Activated B cell treated with CpG ODN at 0.5 μM for 24 hours (primary cell): ENCODE results near the gene NHEJ1. TPM values are rescaled to one million over a fixed set of nuclear protein-coding genes. Genes with fewer than 3 reads are reported as not detected.

ENCODE experiments used
- ATAC-seq: fragments of 200-7000 bp; cut with Tn5 transposase; one replicate; pipeline ENCODE4 v1.10.0; 2021; ENCODE audit warnings: low read depth, mild to moderate bottlenecking, moderate library complexity
- CTCF ChIA-PET: fragments of 350-600 bp; sonication (Branson Sonifier 250); formaldehyde crosslinking; loops from one replicate; lab custom pipeline; 2021; ENCODE audit warnings: antibody characterized with exemption; lab: Charles Lee
- POLR2A ChIA-PET: fragments of 350-600 bp; sonication (Branson Sonifier 250); formaldehyde crosslinking; loops from one replicate; lab custom pipeline; 2021; ENCODE audit warnings: antibody characterized with exemption; lab: Charles Lee
- DNase-seq: peaks from one replicate; pipeline ENCODE4 v3.0.0; 2022
- H3K27ac Mint-ChIP-seq: one replicate; pipeline ENCODE4 v1.8.0; 2020; ENCODE audit warnings: mixed read lengths
- H3K27me3 Mint-ChIP-seq: one replicate; pipeline ENCODE4 v1.8.0; 2021; ENCODE audit warnings: mixed read lengths
- H3K36me3 Mint-ChIP-seq: one replicate; pipeline ENCODE4 v1.8.0; 2021; ENCODE audit warnings: low read depth, mixed read lengths
- H3K4me1 Mint-ChIP-seq: one replicate; pipeline ENCODE4 v1.8.0; 2021; ENCODE audit warnings: mixed read lengths
- H3K4me3 Mint-ChIP-seq: one replicate; pipeline ENCODE4 v1.8.0; 2020; ENCODE audit warnings: mild to moderate bottlenecking, mixed read lengths
- H3K9me3 Mint-ChIP-seq: one replicate; pipeline ENCODE4 v1.8.0; 2020; ENCODE audit warnings: mixed read lengths
- intact Hi-C: fragments of 100-400 bp; cut with micrococcal nuclease; formaldehyde crosslinking; loops from one replicate; pipeline ENCODE4 v1.15.1; 2024
- total RNA-seq: library from RNA; stranded (reverse); gene quantifications from 2 replicates; pipeline ENCODE4 v1.2.3, GENCODE V29; 2022
- TF ChIP-seq, protein P1 (sequence below): fragments of 200-600 bp; IDR thresholded peaks from one replicate; pipeline ENCODE4 v1.8.0; 2022; ENCODE audit warnings: antibody characterized with exemption, mild to moderate bottlenecking

Gene NHEJ1
- total RNA-seq, 1 donor from 2014 or later: 19.1 TPM

DNA sequence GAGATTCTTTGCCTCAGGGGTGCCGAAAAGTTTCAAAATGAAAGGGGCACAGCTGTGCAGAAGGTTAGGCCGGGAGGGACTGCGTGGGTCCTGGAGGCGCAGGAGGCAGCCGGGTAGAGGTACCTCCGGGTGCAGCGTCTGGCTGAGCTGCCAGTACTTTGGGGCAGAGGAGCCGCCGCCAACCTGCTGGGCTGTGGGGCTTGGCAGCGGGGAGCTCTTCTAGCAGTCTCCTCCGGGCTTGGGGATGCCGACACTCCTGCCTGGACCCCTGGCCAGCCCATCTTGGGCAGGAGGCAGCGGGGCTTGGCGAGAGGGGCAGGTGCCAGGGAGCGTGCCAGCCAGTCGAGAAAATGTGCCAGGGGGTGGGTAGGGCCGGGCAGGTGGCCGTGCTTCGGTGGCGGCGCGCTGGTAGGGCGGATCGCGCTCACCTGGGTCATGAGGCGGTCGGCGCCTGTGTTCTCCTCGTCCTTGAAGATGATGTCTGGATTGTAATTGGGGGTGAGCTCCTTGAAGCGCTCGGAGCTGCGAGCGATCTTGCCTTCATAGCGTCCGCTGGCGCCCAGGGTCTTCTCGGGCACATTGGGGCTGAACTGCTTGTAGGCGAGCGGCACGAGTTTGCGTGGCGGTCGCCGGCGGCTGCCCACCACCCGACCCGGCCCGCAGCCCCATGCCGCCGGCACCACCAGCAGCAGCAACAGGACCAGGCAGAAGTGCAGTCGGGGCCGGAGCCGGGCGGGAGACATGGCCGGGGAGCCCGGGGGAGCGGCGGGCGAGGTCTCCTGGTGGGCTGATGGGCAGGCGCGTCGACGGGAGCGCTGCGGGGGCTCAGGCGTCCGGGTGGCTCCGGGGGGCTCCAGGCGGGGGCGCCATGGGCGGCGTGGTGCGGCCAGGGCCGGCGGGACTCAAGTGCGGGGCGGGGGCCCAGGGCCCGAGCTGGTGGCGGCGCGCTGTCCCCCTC, 100.6 kb downstream of the NHEJ1 start:
- ATAC-seq: no peak
- H3K27me3 Mint-ChIP-seq: peaks cover 58% of the 10 kb centered on the region
- H3K27ac Mint-ChIP-seq: no peak overlapping the region
- peak overlapping the region; percentile 41 for H3K4me3 Mint-ChIP-seq
- POLR2A ChIA-PET: interaction anchor here (0.7 kb wide), 1 partner anchor 121 kb away, joined by 3 read pairs; no protein-coding TSS in a partner anchor
- H3K4me1 Mint-ChIP-seq: peaks cover 32% of the 10 kb centered on the region
- H3K9me3 Mint-ChIP-seq: no peaks in the 10 kb centered on the region
- CTCF ChIA-PET: interaction anchor here (1.1 to 6.3 kb wide), 4 partner anchors 44 to 184 kb away, joined by 3 to 53 read pairs (median 21); no protein-coding TSS in a partner anchor
- intact Hi-C loops: loop anchor here (2.0 to 5.0 kb wide), 4 partner anchors 63 to 472 kb away; partner anchors contain the start of gene ZFAND2B
- H3K36me3 Mint-ChIP-seq: no peaks in the 10 kb centered on the region
- TF ChIP-seq, protein P1, sequence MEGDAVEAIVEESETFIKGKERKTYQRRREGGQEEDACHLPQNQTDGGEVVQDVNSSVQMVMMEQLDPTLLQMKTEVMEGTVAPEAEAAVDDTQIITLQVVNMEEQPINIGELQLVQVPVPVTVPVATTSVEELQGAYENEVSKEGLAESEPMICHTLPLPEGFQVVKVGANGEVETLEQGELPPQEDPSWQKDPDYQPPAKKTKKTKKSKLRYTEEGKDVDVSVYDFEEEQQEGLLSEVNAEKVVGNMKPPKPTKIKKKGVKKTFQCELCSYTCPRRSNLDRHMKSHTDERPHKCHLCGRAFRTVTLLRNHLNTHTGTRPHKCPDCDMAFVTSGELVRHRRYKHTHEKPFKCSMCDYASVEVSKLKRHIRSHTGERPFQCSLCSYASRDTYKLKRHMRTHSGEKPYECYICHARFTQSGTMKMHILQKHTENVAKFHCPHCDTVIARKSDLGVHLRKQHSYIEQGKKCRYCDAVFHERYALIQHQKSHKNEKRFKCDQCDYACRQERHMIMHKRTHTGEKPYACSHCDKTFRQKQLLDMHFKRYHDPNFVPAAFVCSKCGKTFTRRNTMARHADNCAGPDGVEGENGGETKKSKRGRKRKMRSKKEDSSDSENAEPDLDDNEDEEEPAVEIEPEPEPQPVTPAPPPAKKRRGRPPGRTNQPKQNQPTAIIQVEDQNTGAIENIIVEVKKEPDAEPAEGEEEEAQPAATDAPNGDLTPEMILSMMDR: no peak
- peak; percentile 18 for DNase-seq

DNA sequence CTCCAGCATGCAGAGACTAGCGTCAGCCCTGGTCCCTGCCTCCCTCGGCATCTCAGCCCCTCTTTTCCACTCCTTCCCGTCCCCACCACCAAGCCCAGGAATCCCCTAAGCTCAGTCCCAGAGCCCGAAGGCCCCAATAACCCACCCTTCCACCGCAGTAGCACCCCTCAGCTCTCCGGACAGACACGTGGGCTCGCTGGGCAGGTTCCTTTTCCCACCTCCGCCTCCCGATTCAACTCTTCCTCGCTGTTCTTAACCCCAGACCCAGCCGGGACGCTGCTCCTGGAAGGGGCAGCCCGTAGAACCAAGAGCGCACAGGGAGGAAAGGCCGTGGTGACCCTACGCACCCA, 101.3 kb downstream of the NHEJ1 start:
- Mint-ChIP-seq H3K36me3 (no peaks in the 10 kb centered on the region), H3K9me3 (no peaks in the 10 kb centered on the region), H3K4me3 (no peak overlapping the region), H3K27me3 (peaks cover 58% of the 10 kb centered on the region), H3K27ac (no peak overlapping the region), H3K4me1 (peaks cover 32% of the 10 kb centered on the region)
- no peak for DNase-seq
- CTCF ChIA-PET: interaction anchor here (1.0 to 6.3 kb wide), 5 partner anchors 45 to 183 kb away, joined by 3 to 53 read pairs (median 3); no protein-coding TSS in a partner anchor
- TF ChIP-seq, protein P1: no peak
- no peak for ATAC-seq
- POLR2A ChIA-PET: interaction anchor here (0.5 to 0.7 kb wide), 2 partner anchors 120 to 328 kb away, joined by 3 to 5 read pairs; partner anchors contain the start of gene DNPEP
- intact Hi-C loops: loop anchor here (2.0 to 5.0 kb wide), 4 partner anchors 62 to 473 kb away; partner anchors contain the start of gene ZFAND2B

DNA sequence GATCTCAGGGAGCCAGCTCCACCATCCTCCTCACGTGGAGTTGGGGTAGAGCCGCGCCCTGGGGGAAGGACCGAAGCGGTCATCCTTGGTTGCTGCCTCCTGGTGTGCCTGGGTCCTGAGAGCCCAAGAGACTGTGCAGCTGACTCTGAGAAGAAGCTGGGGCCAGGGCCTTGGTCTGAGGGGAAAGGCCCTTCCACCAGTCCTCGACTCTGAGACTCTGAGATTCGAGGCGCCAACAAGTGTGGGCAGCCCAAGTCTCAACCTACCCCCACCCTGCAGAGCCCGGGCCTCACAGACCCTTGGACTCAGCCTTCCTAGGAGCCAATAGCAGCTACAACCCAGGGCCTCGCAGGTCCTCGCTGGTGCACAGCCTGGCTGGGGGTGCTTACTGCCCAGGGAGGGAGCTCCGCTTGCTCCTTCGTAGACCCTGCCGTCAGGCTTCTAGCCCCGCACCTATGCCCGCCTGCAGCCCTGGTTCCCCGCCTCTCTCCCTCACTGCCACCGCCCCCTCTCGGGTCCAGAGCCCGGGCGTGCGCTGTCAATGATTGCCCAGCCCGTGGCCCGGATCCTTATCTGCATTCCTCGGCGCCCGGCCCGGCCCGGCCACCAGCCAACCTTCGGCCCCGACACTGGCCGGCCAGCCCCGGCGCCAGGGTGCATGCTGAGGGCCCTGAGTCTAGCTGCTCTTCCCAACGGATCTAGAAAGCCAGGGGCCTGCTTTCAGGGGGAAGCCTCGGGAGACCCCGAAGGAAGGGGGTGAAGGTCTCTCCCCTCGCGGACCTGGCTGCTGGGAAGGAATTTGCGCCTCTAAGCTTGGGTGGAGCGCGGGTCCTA, 101.9 kb downstream of the NHEJ1 start:
- intact Hi-C loops: loop anchor here (1.0 to 5.0 kb wide), 9 partner anchors 61 to 474 kb away; partner anchors contain the start of gene ZFAND2B
- Mint-ChIP-seq H3K4me1 (peaks cover 32% of the 10 kb centered on the region), H3K27ac (no peak overlapping the region), H3K4me3 (no peak overlapping the region), H3K27me3 (peaks cover 59% of the 10 kb centered on the region), H3K9me3 (no peaks in the 10 kb centered on the region), H3K36me3 (no peaks in the 10 kb centered on the region)
- POLR2A ChIA-PET: interaction anchor here (0.5 to 0.7 kb wide), 2 partner anchors 96 to 329 kb away, joined by 3 to 5 read pairs; partner anchors contain the start of gene DNPEP
- CTCF ChIA-PET: interaction anchor here (1.0 to 6.3 kb wide), 14 partner anchors 13 to 501 kb away, joined by 3 to 53 read pairs (median 4); no protein-coding TSS in a partner anchor
- ATAC-seq (no peak), DNase-seq (no peak)
- TF ChIP-seq, protein P1: no peak

DNA sequence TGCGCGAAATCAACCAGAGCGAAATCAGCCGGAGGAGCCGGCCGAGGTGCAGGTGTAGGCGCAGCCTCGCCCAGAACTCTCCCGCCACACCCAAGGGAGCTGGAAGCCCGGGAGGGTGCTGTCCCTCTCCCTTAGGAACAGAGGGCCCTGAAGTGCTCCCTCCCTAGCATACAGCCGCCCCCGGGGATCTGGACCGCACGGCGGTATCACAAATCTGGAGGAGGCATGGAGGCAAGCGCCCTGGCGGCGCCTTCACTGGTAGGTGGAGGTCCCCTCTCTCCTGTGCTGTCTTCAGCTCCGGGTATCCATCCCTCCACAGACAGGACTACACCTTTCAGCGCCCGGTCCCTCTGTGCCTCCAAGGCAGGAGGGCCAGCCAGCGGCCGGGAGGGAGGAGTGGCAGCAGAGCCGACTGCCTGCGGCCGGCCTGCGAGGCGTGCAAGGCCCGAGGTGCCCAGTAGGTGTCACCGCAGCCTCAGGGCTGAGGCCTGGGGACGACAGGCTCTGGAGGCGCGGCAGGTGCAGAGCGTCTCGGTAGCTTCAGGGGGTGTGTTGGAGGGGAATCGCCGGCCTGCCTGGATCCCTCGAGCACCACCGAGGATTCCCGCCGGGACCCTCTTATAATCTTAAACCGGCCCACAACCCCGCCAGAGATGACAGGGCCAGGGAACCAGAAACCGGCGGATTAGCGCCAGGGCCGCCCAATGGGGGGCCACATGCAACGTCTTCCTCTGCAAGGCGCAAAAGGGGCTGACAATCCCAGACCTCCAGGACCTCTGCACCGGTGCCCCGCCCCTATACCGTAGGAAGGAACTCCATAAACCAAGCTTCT, 102.7 kb downstream of the NHEJ1 start:
- H3K4me3 Mint-ChIP-seq: peak overlapping the region; percentile 57
- CTCF ChIA-PET: interaction anchor here (0.8 to 6.3 kb wide), 13 partner anchors 14 to 502 kb away, joined by 3 to 53 read pairs (median 4); no protein-coding TSS in a partner anchor
- intact Hi-C loops: loop anchor here (1.0 to 5.0 kb wide), 9 partner anchors 61 to 474 kb away; partner anchors contain the start of gene ZFAND2B
- TF ChIP-seq, protein P1: peak; percentile 47
- no peaks in the 10 kb centered on the region for H3K36me3 Mint-ChIP-seq
- H3K4me1 Mint-ChIP-seq: peaks cover 32% of the 10 kb centered on the region
- H3K27me3 Mint-ChIP-seq: peaks cover 58% of the 10 kb centered on the region
- ATAC-seq: peak; percentile 99
- DNase-seq: peak; percentile 72
- H3K9me3 Mint-ChIP-seq: no peaks in the 10 kb centered on the region
- no peak overlapping the region for H3K27ac Mint-ChIP-seq
- POLR2A ChIA-PET: interaction anchor here (0.7 kb wide), 1 partner anchor 97 kb away, joined by 3 read pairs; no protein-coding TSS in a partner anchor
